ENCODE measurements around the gene CCDC39. TPM values are rescaled to one million over a fixed set of nuclear protein-coding genes. Genes with fewer than 3 reads are reported as not detected.

Gene CCDC39
- total and polyA plus RNA-seq, 2 of the 13 experiments (the other 11 are each of a cell fraction or from before 2014, with no cell fraction given), result not detected

GRCh38 chr3:180626844-180627243 lies 52.4 kb downstream of the CCDC39 start:
- H3K9ac ChIP-seq (ENCODE audit: insufficient read depth, low read depth, low read length), result no peak overlapping the region
- no peaks in the 10 kb centered on the region for H3K27me3 ChIP-seq (ENCODE audit: control insufficient read depth in 1 of 2, insufficient read depth in 2 of 2, low read length in 2 of 2)
- no peaks in the 10 kb centered on the region for H4K20me1 ChIP-seq (ENCODE audit: insufficient read depth, low read length)
- H3K4me3 ChIP-seq (replicated peaks in 1 of 3; ENCODE audit: insufficient read depth in 1 of 3, low read depth in 2 of 3, low read length in 3 of 3), result no peak overlapping the region
- in situ Hi-C loops (cut with HindIII; ENCODE audit: extremely low pct_ligation_motif_present, low pct_unique_long_range_greater_than_20kb) (no loop called here), intact Hi-C loops (cut with micrococcal nuclease; ENCODE audit: unreplicated experiment) (no loop called here)
- no peak overlapping the region for H2AFZ ChIP-seq (ENCODE audit: low read length)
- H3K27ac ChIP-seq (ENCODE audit: extremely low read length, insufficient read depth, low read length), result no peak overlapping the region
- POLR2A ChIA-PET, result no interaction called here
- H3K4me1 ChIP-seq (ENCODE audit: insufficient read depth, low read length), result no peaks in the 10 kb centered on the region
- CTCF ChIA-PET (ENCODE audit: low intra/inter-chr PET ratio, low total read pairs), result no interaction called here
- no peak overlapping the region for H3K4me2 ChIP-seq (ENCODE audit: low read depth, low read length)
- no peaks in the 10 kb centered on the region for H3K36me3 ChIP-seq (replicated peaks in 1 of 2; ENCODE audit: control insufficient read depth in 1 of 2, insufficient read depth in 2 of 2, low read length in 2 of 2)
- 88% methylated on average over 2 of the region's 2 CpGs for WGBS (ENCODE audit: low lambda C conversion rate)
- no peaks in the 10 kb centered on the region for H3K79me2 ChIP-seq (ENCODE audit: insufficient read depth, low read length)
- BruUV-seq (replicated peaks), result no TSS peak
- DNase-seq (ENCODE audit: low spot score), result no peak
- no peak for FAIRE-seq
- ATAC-seq, result no peak
- TF ChIP-seq, protein P1, sequence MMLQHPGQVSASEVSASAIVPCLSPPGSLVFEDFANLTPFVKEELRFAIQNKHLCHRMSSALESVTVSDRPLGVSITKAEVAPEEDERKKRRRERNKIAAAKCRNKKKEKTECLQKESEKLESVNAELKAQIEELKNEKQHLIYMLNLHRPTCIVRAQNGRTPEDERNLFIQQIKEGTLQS (CRISPR knock-in tag; IDR thresholded peaks at IDR 0.05), result no peak
- no peak for TF ChIP-seq SMARCE1 (IDR thresholded peaks at IDR 0.05; ENCODE audit: borderline replicate concordance)
- no peak for TF ChIP-seq ZNF800 (CRISPR knock-in tag; IDR thresholded peaks at IDR 0.05)
- TF ChIP-seq SAP130 (CRISPR knock-in tag; IDR thresholded peaks at IDR 0.05; ENCODE audit: low read depth), result no peak
- no peak for TF ChIP-seq NCOA2 (CRISPR knock-in tag; IDR thresholded peaks at IDR 0.05)
- TF ChIP-seq THAP7 (CRISPR knock-in tag; IDR thresholded peaks at IDR 0.05), result no peak
- TF ChIP-seq YEATS4 (CRISPR knock-in tag; IDR thresholded peaks at IDR 0.05; ENCODE audit: borderline replicate concordance), result no peak
- no peak for TF ChIP-seq ZNF101 (CRISPR knock-in tag; IDR thresholded peaks at IDR 0.05; ENCODE audit: borderline replicate concordance, low read depth)
- TF ChIP-seq ZNF121 (CRISPR knock-in tag; IDR thresholded peaks at IDR 0.05), result no peak
- TF ChIP-seq, protein P2, sequence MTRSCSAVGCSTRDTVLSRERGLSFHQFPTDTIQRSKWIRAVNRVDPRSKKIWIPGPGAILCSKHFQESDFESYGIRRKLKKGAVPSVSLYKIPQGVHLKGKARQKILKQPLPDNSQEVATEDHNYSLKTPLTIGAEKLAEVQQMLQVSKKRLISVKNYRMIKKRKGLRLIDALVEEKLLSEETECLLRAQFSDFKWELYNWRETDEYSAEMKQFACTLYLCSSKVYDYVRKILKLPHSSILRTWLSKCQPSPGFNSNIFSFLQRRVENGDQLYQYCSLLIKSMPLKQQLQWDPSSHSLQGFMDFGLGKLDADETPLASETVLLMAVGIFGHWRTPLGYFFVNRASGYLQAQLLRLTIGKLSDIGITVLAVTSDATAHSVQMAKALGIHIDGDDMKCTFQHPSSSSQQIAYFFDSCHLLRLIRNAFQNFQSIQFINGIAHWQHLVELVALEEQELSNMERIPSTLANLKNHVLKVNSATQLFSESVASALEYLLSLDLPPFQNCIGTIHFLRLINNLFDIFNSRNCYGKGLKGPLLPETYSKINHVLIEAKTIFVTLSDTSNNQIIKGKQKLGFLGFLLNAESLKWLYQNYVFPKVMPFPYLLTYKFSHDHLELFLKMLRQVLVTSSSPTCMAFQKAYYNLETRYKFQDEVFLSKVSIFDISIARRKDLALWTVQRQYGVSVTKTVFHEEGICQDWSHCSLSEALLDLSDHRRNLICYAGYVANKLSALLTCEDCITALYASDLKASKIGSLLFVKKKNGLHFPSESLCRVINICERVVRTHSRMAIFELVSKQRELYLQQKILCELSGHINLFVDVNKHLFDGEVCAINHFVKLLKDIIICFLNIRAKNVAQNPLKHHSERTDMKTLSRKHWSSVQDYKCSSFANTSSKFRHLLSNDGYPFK (CRISPR knock-in tag; IDR thresholded peaks at IDR 0.05; ENCODE audit: borderline replicate concordance), result no peak
- no peak for TF ChIP-seq ZNF589 (CRISPR knock-in tag; conservative IDR thresholded peaks at IDR 0.05)
- no peak for TF ChIP-seq NKX3-1 (CRISPR knock-in tag; IDR thresholded peaks at IDR 0.05)
- TF ChIP-seq TARDBP (CRISPR knock-in tag; IDR thresholded peaks at IDR 0.05), result no peak
- no peak for TF ChIP-seq ZNF354B (CRISPR knock-in tag; IDR thresholded peaks at IDR 0.05)
- no peak for TF ChIP-seq ZNF549 (CRISPR knock-in tag; IDR thresholded peaks at IDR 0.05)
- H3K9me3 ChIP-seq (ENCODE audit: low read length), result no peaks in the 10 kb centered on the region

Measured in HepG2 (cell line).